SH-SY5Y (cell line): ENCODE measurements around the gene SRMS.

Source experiments
- GATA2 ChIP-seq: IDR thresholded peaks from 2 replicates; pipeline ENCODE4 v1.6.1; 2011; ENCODE audit warnings: mild to moderate bottlenecking, low read depth, low read length
- GATA3 ChIP-seq: IDR thresholded peaks from 2 replicates; pipeline ENCODE4 v1.6.1; 2011; ENCODE audit warnings: low read depth, mild to moderate bottlenecking, low read length, moderate library complexity

DNA sequence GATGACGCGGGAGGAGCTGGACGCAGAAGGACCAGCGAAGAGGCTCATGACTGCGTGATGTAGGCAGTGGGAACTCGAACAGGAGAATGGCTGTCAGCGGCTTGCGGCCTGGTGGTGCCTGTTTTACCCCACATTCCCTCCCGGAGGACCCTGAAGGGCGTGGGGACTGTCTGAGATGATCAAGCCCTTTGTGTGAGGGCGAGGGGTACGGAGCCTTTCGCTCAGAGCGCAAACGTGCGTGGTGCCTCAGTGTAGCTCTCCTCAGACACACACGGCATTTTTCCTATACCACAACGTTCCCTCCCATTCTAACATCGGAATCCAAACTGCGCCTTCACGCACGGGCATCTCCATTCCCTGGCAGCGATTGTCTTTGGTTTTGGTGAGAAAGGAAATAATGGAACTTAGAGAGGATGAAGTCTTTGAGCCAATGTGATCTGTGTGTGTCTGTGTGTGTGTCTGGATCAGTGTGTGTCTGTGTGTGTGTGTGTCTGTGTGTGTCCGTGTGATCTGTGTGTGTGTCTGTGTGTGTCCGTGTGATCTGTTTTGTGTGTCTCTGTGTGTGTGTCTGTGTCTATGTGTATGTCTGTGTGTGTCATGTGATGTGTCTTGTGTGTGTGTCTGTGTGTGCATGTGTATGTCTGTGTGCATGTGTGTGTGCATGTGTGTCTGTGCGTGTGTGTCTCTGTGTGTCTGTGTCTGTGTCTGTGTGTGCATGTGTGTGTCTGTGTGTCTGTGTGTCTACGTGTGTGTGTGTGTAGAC lies 15.7 kb downstream of the SRMS start:
- TF ChIP-seq GATA2 (no peak), GATA3 (no peak)
